Measurements from ENCODE around the gene ISG20L2. TPM values are rescaled to one million over a fixed set of nuclear protein-coding genes. Genes with fewer than 3 reads are reported as not detected.

The ISG20L2 gene
- total RNA-seq, 1 experiment from 2014 or later, result 41.7 TPM

GRCh38 chr1:156689953-156690674, 38.5 kb downstream of the ISG20L2 start:
- peak overlapping the region; percentile 24; the same call in 1 of the 2 replicates for H3K9ac ChIP-seq (ENCODE audit: low read length)
- H3K9me3 ChIP-seq (ENCODE audit: control insufficient read depth in 1 of 2, insufficient read depth in 1 of 2, low read depth in 1 of 2, low read length in 2 of 2), result no peaks in the 10 kb centered on the region
- H3K4me3 ChIP-seq (replicated peaks in 1 of 2; ENCODE audit: low read depth in 1 of 2, low read length in 2 of 2), result peak overlapping the region; percentile 41 to 55; a peak in 3 of 4 replicates
- peak overlapping the region; percentile 72; the same call in 1 of the 2 replicates for H3K27ac ChIP-seq (ENCODE audit: low read depth, low read length)
- CTCF ChIA-PET, result interaction anchor here (0.5 to 10.0 kb wide), 35 partner anchors 9 to 320 kb away, joined by 3 to 508 read pairs (median 5); partner anchors contain the start of genes CRABP2, INSRR, ISG20L2 and METTL25B
- RAD21 ChIA-PET (ENCODE audit: low non-redundant PET in 1 of 2, low total read pairs in 2 of 2, uncharacterized antibody in 2 of 2, unreplicated experiment in 2 of 2), result interaction anchor here (0.6 to 4.0 kb wide), 22 partner anchors 14 to 238 kb away, joined by 3 to 67 read pairs (median 5); partner anchors contain the start of genes CRABP2 (in 2 of the 2), ISG20L2 (in 2 of the 2), METTL25B (in 2 of the 2) and NTRK1 (in 2 of the 2)
- ATAC-seq (no peak), DNase-seq (ENCODE audit: low read depth, low spot score) (no peak)
- no peaks in the 10 kb centered on the region for H3K79me2 ChIP-seq (ENCODE audit: insufficient read depth, low read length)
- H3K27me3 ChIP-seq (ENCODE audit: insufficient read depth, low read length), result no peaks in the 10 kb centered on the region
- POLR2A ChIA-PET, result interaction anchor here (0.9 to 5.0 kb wide), 12 partner anchors 9 to 200 kb away, joined by 3 to 87 read pairs (median 4); partner anchors contain the start of genes CRABP2, ISG20L2, METTL25B and MRPL24
- no peaks in the 10 kb centered on the region for H3K36me3 ChIP-seq (ENCODE audit: control insufficient read depth in 1 of 2, insufficient read depth in 2 of 2, low read length in 2 of 2)
- peaks cover 67 to 87% of the 10 kb centered on the region in 2 experiments for H3K4me1 ChIP-seq (ENCODE audit: control insufficient read depth in 1 of 2, insufficient read depth in 2 of 2, low read length in 2 of 2)
- intact Hi-C loops (cut with micrococcal nuclease), result loop anchor here (1.0 to 5.0 kb wide), 6 partner anchors 16 to 237 kb away; partner anchors contain the start of genes NTRK1 and PRCC
- BruUV-seq (replicated peaks), result no TSS peak
- no peaks in the 10 kb centered on the region for H4K20me1 ChIP-seq (ENCODE audit: insufficient read depth)
- peak overlapping the region; percentile 84 for H3K4me2 ChIP-seq (ENCODE audit: low read length)
- TF ChIP-seq, protein P1, sequence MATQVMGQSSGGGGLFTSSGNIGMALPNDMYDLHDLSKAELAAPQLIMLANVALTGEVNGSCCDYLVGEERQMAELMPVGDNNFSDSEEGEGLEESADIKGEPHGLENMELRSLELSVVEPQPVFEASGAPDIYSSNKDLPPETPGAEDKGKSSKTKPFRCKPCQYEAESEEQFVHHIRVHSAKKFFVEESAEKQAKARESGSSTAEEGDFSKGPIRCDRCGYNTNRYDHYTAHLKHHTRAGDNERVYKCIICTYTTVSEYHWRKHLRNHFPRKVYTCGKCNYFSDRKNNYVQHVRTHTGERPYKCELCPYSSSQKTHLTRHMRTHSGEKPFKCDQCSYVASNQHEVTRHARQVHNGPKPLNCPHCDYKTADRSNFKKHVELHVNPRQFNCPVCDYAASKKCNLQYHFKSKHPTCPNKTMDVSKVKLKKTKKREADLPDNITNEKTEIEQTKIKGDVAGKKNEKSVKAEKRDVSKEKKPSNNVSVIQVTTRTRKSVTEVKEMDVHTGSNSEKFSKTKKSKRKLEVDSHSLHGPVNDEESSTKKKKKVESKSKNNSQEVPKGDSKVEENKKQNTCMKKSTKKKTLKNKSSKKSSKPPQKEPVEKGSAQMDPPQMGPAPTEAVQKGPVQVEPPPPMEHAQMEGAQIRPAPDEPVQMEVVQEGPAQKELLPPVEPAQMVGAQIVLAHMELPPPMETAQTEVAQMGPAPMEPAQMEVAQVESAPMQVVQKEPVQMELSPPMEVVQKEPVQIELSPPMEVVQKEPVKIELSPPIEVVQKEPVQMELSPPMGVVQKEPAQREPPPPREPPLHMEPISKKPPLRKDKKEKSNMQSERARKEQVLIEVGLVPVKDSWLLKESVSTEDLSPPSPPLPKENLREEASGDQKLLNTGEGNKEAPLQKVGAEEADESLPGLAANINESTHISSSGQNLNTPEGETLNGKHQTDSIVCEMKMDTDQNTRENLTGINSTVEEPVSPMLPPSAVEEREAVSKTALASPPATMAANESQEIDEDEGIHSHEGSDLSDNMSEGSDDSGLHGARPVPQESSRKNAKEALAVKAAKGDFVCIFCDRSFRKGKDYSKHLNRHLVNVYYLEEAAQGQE (IDR thresholded peaks at IDR 0.05; ENCODE audit: low read depth), result no peak
- no peak for TF ChIP-seq TCF7L2 (IDR thresholded peaks at IDR 0.05; ENCODE audit: borderline replicate concordance, extremely low read depth, insufficient read depth, insufficient read length)
- TF ChIP-seq JUND (IDR thresholded peaks at IDR 0.05), result no peak
- no peak for TF ChIP-seq RAD21 (IDR thresholded peaks at IDR 0.05; ENCODE audit: low read depth)
- TF ChIP-seq EZH2 (IDR thresholded peaks at IDR 0.05), result no peak
- TF ChIP-seq SRF (IDR thresholded peaks at IDR 0.05; ENCODE audit: low read depth), result no peak
- no peak for TF ChIP-seq YY1 (IDR thresholded peaks at IDR 0.05; ENCODE audit: extremely low read depth, insufficient replicate concordance, low read depth, low read length)
- no peak for TF ChIP-seq EZH2phosphoT487 (IDR thresholded peaks at IDR 0.05; ENCODE audit: borderline replicate concordance)
- no peak for TF ChIP-seq ELF1 (IDR thresholded peaks at IDR 0.05; ENCODE audit: borderline replicate concordance, low read depth)
- no peak for TF ChIP-seq SP1 (IDR thresholded peaks at IDR 0.05; ENCODE audit: low read depth)
- no peak for TF ChIP-seq SIN3A (IDR thresholded peaks at IDR 0.05; ENCODE audit: low read depth)
- TF ChIP-seq, protein P2, sequence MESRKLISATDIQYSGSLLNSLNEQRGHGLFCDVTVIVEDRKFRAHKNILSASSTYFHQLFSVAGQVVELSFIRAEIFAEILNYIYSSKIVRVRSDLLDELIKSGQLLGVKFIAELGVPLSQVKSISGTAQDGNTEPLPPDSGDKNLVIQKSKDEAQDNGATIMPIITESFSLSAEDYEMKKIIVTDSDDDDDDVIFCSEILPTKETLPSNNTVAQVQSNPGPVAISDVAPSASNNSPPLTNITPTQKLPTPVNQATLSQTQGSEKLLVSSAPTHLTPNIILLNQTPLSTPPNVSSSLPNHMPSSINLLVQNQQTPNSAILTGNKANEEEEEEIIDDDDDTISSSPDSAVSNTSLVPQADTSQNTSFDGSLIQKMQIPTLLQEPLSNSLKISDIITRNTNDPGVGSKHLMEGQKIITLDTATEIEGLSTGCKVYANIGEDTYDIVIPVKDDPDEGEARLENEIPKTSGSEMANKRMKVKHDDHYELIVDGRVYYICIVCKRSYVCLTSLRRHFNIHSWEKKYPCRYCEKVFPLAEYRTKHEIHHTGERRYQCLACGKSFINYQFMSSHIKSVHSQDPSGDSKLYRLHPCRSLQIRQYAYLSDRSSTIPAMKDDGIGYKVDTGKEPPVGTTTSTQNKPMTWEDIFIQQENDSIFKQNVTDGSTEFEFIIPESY (IDR thresholded peaks at IDR 0.05; ENCODE audit: extremely low read depth, insufficient replicate concordance, low read length), result no peak
- TF ChIP-seq, protein P3, sequence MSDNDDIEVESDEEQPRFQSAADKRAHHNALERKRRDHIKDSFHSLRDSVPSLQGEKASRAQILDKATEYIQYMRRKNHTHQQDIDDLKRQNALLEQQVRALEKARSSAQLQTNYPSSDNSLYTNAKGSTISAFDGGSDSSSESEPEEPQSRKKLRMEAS (IDR thresholded peaks at IDR 0.05), result no peak
- no peaks in the 10 kb centered on the region for H3K9me2 ChIP-seq (ENCODE audit: insufficient read depth)
- H2AFZ ChIP-seq (ENCODE audit: low read depth, low read length, poor library complexity, severe bottlenecking), result no peak overlapping the region

Data from HCT116 (cell line).